Measurements from ENCODE around the gene ACTA2.

ACTA2 gene

GRCh38 chr10:88974446-88975376 is 22.1 kb upstream of the ACTA2 start:
- TF ChIP-seq, protein P1, sequence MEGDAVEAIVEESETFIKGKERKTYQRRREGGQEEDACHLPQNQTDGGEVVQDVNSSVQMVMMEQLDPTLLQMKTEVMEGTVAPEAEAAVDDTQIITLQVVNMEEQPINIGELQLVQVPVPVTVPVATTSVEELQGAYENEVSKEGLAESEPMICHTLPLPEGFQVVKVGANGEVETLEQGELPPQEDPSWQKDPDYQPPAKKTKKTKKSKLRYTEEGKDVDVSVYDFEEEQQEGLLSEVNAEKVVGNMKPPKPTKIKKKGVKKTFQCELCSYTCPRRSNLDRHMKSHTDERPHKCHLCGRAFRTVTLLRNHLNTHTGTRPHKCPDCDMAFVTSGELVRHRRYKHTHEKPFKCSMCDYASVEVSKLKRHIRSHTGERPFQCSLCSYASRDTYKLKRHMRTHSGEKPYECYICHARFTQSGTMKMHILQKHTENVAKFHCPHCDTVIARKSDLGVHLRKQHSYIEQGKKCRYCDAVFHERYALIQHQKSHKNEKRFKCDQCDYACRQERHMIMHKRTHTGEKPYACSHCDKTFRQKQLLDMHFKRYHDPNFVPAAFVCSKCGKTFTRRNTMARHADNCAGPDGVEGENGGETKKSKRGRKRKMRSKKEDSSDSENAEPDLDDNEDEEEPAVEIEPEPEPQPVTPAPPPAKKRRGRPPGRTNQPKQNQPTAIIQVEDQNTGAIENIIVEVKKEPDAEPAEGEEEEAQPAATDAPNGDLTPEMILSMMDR (IDR thresholded peaks at IDR 0.05): no peak
- no peak for TF ChIP-seq ZFX (IDR thresholded peaks at IDR 0.05; ENCODE audit: borderline replicate concordance)
- H3K27ac ChIP-seq: no peak overlapping the region

DNA sequence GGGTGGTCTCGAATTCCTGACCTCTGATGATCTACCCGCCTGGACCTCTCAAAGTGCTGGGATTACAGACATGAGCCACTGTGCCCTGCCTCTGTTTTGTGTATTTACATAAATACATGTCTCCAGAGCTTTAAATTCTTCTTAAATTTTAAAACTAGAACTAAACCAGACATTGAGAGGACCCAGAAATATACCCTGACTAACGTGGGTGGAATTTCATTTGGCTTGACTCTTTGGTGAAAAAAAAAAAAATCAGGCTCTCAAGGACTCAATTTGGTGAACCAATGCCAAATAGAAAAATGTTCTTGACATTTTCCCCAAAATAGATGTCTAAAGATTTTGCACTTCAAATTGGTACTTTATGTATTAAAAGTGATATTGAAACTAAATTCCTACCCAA is 21.4 kb upstream of the ACTA2 start:
- TF ChIP-seq, protein P1 (IDR thresholded peaks at IDR 0.05): no peak
- TF ChIP-seq ZFX (IDR thresholded peaks at IDR 0.05; ENCODE audit: borderline replicate concordance): no peak
- H3K27ac ChIP-seq: no peak overlapping the region

DNA sequence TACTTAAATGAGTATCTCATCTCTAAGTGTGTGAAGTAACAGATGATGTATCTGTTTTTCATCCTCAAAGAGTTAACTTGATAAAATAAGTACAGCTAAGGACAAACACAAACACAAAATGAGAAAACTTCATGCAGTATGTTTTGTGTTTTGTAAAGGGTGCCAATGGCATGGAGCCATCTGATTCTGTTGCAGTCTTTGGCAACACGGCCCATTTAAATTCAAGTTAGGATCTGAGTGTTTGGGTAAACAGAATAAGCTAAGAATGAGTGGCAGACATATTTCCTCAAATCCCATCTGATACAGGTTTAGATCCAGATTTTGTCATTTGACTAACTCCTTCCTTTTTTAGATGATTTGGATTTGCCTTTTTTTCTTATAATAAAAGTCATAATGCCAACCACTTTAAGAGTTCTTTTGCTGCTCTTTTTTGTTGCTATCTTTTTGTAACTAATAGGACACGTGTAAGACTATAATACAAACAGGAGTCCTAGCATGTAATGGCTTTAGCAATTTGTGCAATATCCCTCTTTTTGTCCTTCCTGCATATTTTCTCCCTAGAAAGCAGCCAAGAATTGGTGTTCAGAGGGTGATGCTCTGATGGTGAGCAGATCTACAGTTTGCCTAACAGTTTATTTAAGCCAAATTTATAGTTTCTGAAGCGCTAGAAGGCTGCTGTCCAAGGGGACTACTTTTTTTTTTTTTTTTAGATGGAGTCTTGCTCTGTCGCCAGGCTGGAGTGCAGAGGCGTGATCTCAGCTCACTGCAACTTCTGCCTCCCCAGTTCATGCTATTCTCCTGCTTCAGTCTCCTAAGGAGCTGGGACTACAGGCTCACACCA is 18.9 kb upstream of the ACTA2 start:
- no peak overlapping the region for H3K27ac ChIP-seq
- TF ChIP-seq, protein P1 (IDR thresholded peaks at IDR 0.05): no peak
- TF ChIP-seq ZFX (IDR thresholded peaks at IDR 0.05; ENCODE audit: borderline replicate concordance): no peak

DNA sequence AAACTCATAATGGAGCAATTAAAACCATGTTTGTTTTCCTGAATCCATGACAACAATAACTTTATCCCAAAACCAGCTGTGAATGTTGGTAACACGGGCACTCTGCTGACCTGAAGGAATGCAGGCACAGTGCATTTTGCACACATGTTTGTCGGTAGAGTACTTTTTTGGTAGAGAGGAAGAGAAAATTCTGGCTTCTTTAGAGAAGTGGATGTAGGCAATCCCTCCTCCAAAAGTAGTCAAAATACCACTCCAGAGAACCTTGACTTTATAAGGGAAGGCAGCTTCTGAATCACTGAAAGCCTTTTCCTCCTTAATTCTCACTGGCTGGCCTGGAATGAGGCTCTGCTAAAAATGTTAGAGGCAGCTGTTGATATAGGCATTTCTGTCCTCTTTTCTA is 15.8 kb upstream of the ACTA2 start:
- H3K27ac ChIP-seq: no peak overlapping the region
- TF ChIP-seq ZFX (IDR thresholded peaks at IDR 0.05; ENCODE audit: borderline replicate concordance): no peak
- TF ChIP-seq, protein P1 (IDR thresholded peaks at IDR 0.05): no peak

GRCh38 chr10:88966797-88967196 is 14.2 kb upstream of the ACTA2 start:
- TF ChIP-seq, protein P1 (IDR thresholded peaks at IDR 0.05): no peak
- TF ChIP-seq ZFX (IDR thresholded peaks at IDR 0.05; ENCODE audit: borderline replicate concordance): no peak
- no peak overlapping the region for H3K27ac ChIP-seq

DNA sequence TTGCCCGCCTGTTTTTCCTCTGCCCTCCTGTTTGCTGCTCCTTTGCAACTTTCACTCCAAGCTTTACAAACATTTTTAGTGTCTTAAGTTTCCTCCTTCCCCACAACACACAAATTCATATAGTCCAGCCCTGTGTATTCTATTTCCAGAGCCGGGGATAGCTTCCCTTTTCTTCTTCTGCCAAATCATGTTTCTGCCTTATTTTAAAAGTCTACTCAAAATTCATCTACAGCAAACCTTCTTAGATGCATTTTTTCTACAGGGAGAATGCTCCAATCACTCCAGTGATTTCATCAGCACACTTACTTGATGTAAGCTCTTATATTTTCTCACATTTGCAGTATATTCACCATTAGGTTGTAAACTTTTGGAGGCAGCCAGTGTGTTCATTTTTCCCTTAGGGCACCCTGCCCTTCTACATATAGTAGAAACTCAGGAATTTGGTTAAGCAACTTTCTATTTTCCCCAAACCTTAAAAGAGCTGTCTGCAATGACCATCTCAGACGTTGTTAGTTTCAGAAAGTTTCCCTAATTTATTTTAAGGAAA is 12.4 kb upstream of the ACTA2 start:
- TF ChIP-seq ZFX (IDR thresholded peaks at IDR 0.05; ENCODE audit: borderline replicate concordance): no peak
- TF ChIP-seq, protein P1 (IDR thresholded peaks at IDR 0.05): no peak
- H3K27ac ChIP-seq: no peak overlapping the region
